WERI-Rb-1 (cell line): Measurements from ENCODE around the gene SSNA1.

ENCODE experiments used
- DNase-seq: peaks from one replicate; pipeline ENCODE4 v3.0.0-alpha.2; 2020
- H3K27ac ChIP-seq: fragments of 250-450 bp; sonication (Bioruptor Pico); 2 replicates; pipeline ENCODE4 v1.5.1; 2020; ENCODE audit warnings: mild to moderate bottlenecking, moderate library complexity
- H3K27me3 ChIP-seq: fragments of 250-450 bp; sonication (Bioruptor Pico); 2 replicates; pipeline ENCODE4 v1.5.1; 2021; ENCODE audit warnings: mild to moderate bottlenecking, low read depth, moderate library complexity; ENCODE audit not compliant: insufficient read depth, severe bottlenecking
- H3K36me3 ChIP-seq: fragments of 250-450 bp; sonication (Bioruptor Pico); 2 replicates; pipeline ENCODE4 v1.5.1; 2020; ENCODE audit warnings: mild to moderate bottlenecking, moderate library complexity
- H3K4me3 ChIP-seq: 2 replicates; pipeline ENCODE4 v1.5.1; 2011; ENCODE audit warnings: low read depth, mild to moderate bottlenecking, control low read depth, low read length
- H3K9me3 ChIP-seq: fragments of 250-450 bp; sonication (Bioruptor Pico); 2 replicates; pipeline ENCODE4 v1.5.1; 2021; ENCODE audit warnings: mild to moderate bottlenecking, moderate library complexity; ENCODE audit not compliant: severe bottlenecking
- CTCF ChIP-seq: IDR thresholded peaks from 2 replicates; pipeline ENCODE4 v1.5.1; 2011; ENCODE audit warnings: low read depth, mild to moderate bottlenecking, control low read depth, inconsistent platforms, low read length

The SSNA1 gene

DNA sequence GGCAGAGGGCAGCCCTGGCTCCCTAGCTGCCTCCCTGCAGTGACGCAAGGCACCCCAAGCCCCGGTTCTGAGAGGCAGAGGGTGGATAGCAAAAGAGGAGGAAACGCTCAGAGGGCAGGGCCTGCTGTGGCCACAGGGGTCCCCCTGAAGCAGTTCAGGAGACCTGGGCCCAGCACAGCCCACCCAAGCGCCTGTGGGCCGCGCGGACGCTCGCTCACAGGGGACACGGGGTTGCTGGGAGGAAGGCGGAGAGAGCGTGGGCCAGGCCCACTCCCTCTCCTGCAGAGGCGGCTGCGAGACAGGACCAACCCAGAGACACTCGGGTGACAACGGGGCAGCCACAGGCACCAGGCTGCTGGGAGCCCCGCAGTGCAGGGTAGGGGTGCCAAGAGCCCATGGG, 8.7 kb upstream of the SSNA1 start:
- Histone ChIP-seq H3K36me3 (no peaks in the 10 kb centered on the region), H3K27me3 (no peaks in the 10 kb centered on the region), H3K9me3 (no peaks in the 10 kb centered on the region), H3K27ac (no peak overlapping the region), H3K4me3 (no peak overlapping the region)
- TF ChIP-seq CTCF: no peak
- no peak for DNase-seq

GRCh38 chr9:137180491-137180890, 8.0 kb upstream of the SSNA1 start:
- no peak overlapping the region for H3K27ac ChIP-seq
- no peaks in the 10 kb centered on the region for H3K36me3 ChIP-seq
- no peak overlapping the region for H3K4me3 ChIP-seq
- H3K9me3 ChIP-seq: no peaks in the 10 kb centered on the region
- no peak for DNase-seq
- H3K27me3 ChIP-seq: no peaks in the 10 kb centered on the region
- TF ChIP-seq CTCF: no peak

- no peaks in the 10 kb centered on the region for H3K9me3 ChIP-seq
- H3K27me3 ChIP-seq: no peaks in the 10 kb centered on the region
- no peak for DNase-seq
- H3K36me3 ChIP-seq: no peaks in the 10 kb centered on the region
- H3K4me3 ChIP-seq: no peak overlapping the region
- TF ChIP-seq CTCF: no peak
- H3K27ac ChIP-seq: no peak overlapping the region
Measured at GRCh38 chr9:137181680-137182079, 6.8 kb upstream of the SSNA1 start.

- Histone ChIP-seq H3K4me3 (no peak overlapping the region), H3K9me3 (no peaks in the 10 kb centered on the region), H3K27me3 (no peaks in the 10 kb centered on the region), H3K36me3 (no peaks in the 10 kb centered on the region), H3K27ac (no peak overlapping the region)
- no peak for TF ChIP-seq CTCF
- no peak for DNase-seq
Measured at GRCh38 chr9:137182836-137183235, 5.6 kb upstream of the SSNA1 start.

DNA sequence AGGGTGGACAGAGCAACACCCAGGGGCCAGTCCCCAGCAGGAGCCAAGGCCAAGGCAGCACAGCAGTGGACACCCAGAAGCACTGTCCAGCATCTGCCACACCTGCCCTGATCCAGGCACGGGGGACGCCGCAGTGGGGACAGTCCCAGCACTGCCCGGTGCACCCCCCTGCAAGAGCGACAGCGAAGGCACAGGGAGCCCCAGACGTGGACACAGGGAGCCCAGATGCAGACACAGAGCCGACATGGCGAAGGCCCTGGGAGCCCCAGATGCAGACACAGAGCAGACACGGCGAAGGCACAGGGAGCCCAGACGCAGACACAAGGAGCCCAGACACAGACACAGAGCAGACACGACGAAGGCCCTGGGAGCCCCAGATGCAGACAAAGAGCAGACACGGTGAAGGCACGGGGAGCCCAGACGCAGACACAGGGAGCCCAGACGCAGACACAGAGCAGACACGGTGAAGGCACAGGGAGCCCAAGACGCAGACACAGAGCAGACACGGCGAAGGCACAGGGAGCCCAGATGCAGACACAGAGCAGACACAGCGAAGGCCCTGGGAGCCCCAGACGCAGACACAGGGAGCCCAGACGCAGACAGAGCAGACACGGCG, 4.4 kb upstream of the SSNA1 start:
- Histone ChIP-seq H3K9me3 (no peaks in the 10 kb centered on the region), H3K36me3 (no peaks in the 10 kb centered on the region), H3K27ac (no peak overlapping the region), H3K27me3 (no peaks in the 10 kb centered on the region), H3K4me3 (no peak overlapping the region)
- no peak for DNase-seq
- no peak for TF ChIP-seq CTCF
